Mononuclear cell (primary cell): ENCODE results near the gene FMR1NB. TPM values are rescaled to one million over a fixed set of nuclear protein-coding genes. Genes with fewer than 3 reads are reported as not detected.

Experiments used
- H3K27me3 ChIP-seq: 2 replicates; pipeline ENCODE4 v1.6.0; 2011; ENCODE audit warnings: low read length, control low read depth; ENCODE audit not compliant: insufficient read depth
- H3K4me1 ChIP-seq: 2 replicates; pipeline ENCODE4 v1.5.1; 2011; ENCODE audit warnings: mild to moderate bottlenecking, low read length, control low read depth; ENCODE audit not compliant: insufficient read depth
- H3K4me3 ChIP-seq: 2 replicates; pipeline ENCODE4 v1.5.1; 2011; ENCODE audit warnings: mild to moderate bottlenecking, low read length, moderate library complexity
- H3K9me3 ChIP-seq: 2 replicates; pipeline ENCODE4 v1.5.1; 2011; ENCODE audit warnings: low read depth, mild to moderate bottlenecking, control low read depth, low read length
- total RNA-seq: library from RNA; depleted of rRNA; stranded (reverse); fragments of >200 nt; gene quantifications from one replicate; pipeline ENCODE4 v1.2.3, GENCODE V29; 2012

FMR1NB gene
- total RNA-seq, result not detected

GRCh38 chrX:147981038-147981752 lies at the start of gene FMR1NB:
Gene FMR1NB, plus strand, starts transcription at chrX:147981337. Its CDS starts 66 bp downstream, at chrX:147981403.
- Histone ChIP-seq H3K27me3 (no peaks in the 10 kb centered on the region), H3K9me3 (no peaks in the 10 kb centered on the region), H3K4me3 (no peak within 1 kb of the TSS), H3K4me1 (no peaks in the 10 kb centered on the region)

- Histone ChIP-seq H3K27me3 (no peaks in the 10 kb centered on the region), H3K9me3 (no peaks in the 10 kb centered on the region), H3K4me3 (no peak overlapping the region), H3K4me1 (no peaks in the 10 kb centered on the region)
These were observed 47.3 kb upstream of the FMR1NB start for GRCh38 chrX:147933815-147934214.

DNA sequence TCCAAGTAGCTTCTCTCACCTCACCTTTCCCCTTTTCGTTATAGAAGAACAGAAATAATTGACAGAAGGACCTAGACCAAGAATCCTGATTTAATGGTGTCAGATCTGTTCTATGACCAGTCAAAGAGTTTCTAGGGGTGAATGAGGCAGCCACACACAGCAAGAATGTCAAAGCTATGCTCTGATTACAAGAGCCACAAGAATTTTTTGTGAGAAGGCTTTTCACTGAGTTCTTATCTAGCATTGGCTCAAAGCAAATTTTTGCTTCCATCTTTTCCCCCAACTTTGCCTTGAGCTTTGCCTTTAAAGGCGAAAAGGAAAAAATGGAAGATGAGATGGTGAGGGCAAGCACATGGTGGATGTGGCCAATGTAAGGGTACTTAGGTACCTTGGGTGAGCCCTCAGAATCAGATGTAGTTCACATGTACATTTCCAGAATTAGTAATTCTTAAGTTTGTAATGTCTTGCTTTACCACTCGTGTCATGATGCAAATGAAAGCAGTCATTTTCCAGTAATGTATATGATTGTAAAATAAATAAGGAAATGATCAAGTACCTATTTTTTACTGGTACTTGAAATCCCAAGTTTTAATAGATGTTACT lies 45.9 kb upstream of the FMR1NB start:
- Histone ChIP-seq H3K27me3 (no peaks in the 10 kb centered on the region), H3K4me3 (no peak overlapping the region)

GRCh38 chrX:147945286-147945685 lies 35.9 kb upstream of the FMR1NB start:
- H3K4me3 ChIP-seq, result no peak overlapping the region
- no peaks in the 10 kb centered on the region for H3K4me1 ChIP-seq
- no peaks in the 10 kb centered on the region for H3K27me3 ChIP-seq
- no peaks in the 10 kb centered on the region for H3K9me3 ChIP-seq

More for the DNA sequence above, 45.9 kb upstream of the FMR1NB start:
- Histone ChIP-seq H3K4me1 (no peaks in the 10 kb centered on the region), H3K9me3 (no peaks in the 10 kb centered on the region)

GRCh38 chrX:147948531-147948930 lies 32.6 kb upstream of the FMR1NB start:
- no peak overlapping the region for H3K4me3 ChIP-seq
- no peaks in the 10 kb centered on the region for H3K9me3 ChIP-seq
- H3K27me3 ChIP-seq, result no peaks in the 10 kb centered on the region
- no peaks in the 10 kb centered on the region for H3K4me1 ChIP-seq

DNA sequence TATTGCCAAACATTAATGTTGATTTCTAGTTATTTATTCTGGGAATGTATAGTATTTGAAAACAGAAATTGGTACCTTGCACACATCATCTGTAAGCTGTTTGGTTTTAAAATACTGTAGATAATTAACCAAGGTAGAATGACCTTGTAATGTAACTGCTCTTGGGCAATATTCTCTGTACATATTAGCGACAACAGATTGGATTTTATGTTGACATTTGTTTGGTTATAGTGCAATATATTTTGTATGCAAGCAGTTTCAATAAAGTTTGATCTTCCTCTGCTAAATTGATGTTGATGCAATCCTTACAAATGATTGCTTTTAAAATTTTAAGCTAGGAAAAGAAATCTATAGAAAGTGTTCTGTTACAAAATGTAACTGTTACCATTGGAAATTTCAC lies 30.8 kb upstream of the FMR1NB start:
- Histone ChIP-seq H3K4me3 (no peak overlapping the region), H3K9me3 (no peaks in the 10 kb centered on the region), H3K4me1 (no peaks in the 10 kb centered on the region), H3K27me3 (no peaks in the 10 kb centered on the region)

- Histone ChIP-seq H3K27me3 (no peaks in the 10 kb centered on the region), H3K4me3 (no peak overlapping the region), H3K9me3 (no peaks in the 10 kb centered on the region), H3K4me1 (no peaks in the 10 kb centered on the region)
These were observed 27.2 kb upstream of the FMR1NB start for GRCh38 chrX:147953976-147954375.

DNA sequence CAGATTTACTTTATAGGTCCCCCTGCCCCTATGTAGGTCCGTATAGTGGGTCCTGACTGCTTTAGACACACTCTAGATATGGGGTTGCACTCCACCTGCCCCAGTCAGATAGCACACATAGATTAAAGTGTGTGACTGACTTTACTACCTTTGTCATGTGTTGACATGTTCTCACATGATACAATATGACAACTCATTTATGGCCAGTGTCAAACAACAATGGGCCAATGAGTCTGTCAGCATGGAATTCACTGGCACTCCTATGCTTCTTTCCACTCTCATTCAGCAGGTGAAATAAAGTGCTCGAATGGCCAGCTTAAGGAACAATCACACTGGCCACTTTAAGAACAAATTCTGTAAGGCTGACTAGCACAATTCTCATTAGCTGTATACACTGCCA lies 23.8 kb upstream of the FMR1NB start:
- Histone ChIP-seq H3K27me3 (no peaks in the 10 kb centered on the region), H3K4me1 (no peaks in the 10 kb centered on the region), H3K4me3 (no peak overlapping the region), H3K9me3 (no peaks in the 10 kb centered on the region)

DNA sequence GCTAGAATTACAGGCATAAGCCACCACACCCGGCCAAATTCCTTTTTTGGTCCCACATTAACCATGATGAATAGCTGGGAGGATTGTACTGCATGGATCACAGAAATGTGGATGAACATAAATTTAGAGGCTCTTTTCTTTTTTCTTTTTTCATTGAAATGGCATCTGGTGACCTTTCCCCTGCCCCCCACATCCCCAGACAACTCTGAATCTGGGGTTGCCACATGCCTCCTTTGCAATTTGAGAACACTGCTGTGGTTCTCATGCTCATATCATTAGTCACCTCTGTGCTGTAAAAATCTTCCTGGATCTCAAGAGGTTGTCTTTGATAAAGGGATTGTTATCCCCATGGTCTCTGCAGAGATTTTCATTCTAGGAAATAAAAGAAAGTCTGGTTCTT lies 22.8 kb upstream of the FMR1NB start:
- Histone ChIP-seq H3K9me3 (no peaks in the 10 kb centered on the region), H3K27me3 (no peaks in the 10 kb centered on the region), H3K4me1 (no peaks in the 10 kb centered on the region), H3K4me3 (no peak overlapping the region)

GRCh38 chrX:147960722-147961121 lies 20.4 kb upstream of the FMR1NB start:
- Histone ChIP-seq H3K9me3 (no peaks in the 10 kb centered on the region), H3K27me3 (no peaks in the 10 kb centered on the region), H3K4me1 (no peaks in the 10 kb centered on the region)

DNA sequence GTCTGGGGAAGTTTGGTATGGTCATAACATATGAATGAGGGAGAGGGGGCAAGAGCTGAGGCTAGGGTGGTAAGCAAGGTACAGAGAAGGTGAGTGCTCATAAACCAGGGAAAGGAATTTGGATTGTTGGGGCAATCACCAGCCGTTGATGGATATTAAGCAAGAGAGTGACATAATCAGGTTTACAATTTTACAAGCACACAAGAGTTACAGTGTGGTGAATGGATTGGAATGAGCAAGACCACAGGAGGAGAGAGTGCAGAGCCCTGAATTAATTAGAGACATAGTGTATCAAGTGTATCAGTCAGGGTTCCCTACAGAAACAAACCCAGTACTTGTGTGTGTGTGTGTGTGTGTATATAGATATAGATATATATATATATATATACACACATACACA lies 18.7 kb upstream of the FMR1NB start:
- no peaks in the 10 kb centered on the region for H3K9me3 ChIP-seq
- H3K4me1 ChIP-seq, result no peaks in the 10 kb centered on the region
- H3K4me3 ChIP-seq, result no peak overlapping the region
- no peaks in the 10 kb centered on the region for H3K27me3 ChIP-seq

More at GRCh38 chrX:147960722-147961121, 20.4 kb upstream of the FMR1NB start:
- H3K4me3 ChIP-seq, result no peak overlapping the region

DNA sequence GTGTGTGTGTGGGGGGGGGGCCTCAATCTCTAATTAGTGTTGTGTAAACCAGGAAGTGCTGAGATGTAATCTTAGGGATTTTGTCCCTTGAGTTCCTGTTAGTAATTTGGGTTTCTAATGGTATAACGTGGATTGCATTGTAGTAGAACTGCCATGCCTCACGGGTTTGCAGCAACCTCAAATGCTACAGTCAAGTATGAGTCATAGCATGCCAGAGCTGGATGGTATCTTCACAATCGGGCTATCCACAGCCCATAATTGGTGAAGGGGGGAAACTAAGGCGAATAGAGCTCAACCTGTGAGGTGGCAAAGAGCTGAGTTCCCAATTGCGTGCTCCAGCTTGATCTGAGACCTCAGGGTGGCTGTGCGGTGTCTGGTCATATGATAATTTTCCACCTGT lies 2.2 kb upstream of the FMR1NB start:
- no peaks in the 10 kb centered on the region for H3K9me3 ChIP-seq
- H3K4me1 ChIP-seq, result no peaks in the 10 kb centered on the region
- no peaks in the 10 kb centered on the region for H3K27me3 ChIP-seq
- no peak overlapping the region for H3K4me3 ChIP-seq

- Histone ChIP-seq H3K4me1 (peaks cover 4% of the 10 kb centered on the region), H3K4me3 (no peak overlapping the region), H3K27me3 (no peaks in the 10 kb centered on the region), H3K9me3 (no peaks in the 10 kb centered on the region)
These were observed 39.2 kb downstream of the FMR1NB start for GRCh38 chrX:148020329-148020728.

GRCh38 chrX:148024425-148025148 lies 43.5 kb downstream of the FMR1NB start:
- H3K9me3 ChIP-seq, result no peaks in the 10 kb centered on the region
- no peak overlapping the region for H3K4me3 ChIP-seq
- peaks cover 4% of the 10 kb centered on the region for H3K4me1 ChIP-seq

GRCh38 chrX:148035380-148035779 lies 54.2 kb downstream of the FMR1NB start:
- H3K27me3 ChIP-seq, result no peaks in the 10 kb centered on the region
- no peaks in the 10 kb centered on the region for H3K9me3 ChIP-seq
- no peak overlapping the region for H3K4me3 ChIP-seq
- H3K4me1 ChIP-seq, result no peaks in the 10 kb centered on the region

More at GRCh38 chrX:148024425-148025148, 43.5 kb downstream of the FMR1NB start:
- H3K27me3 ChIP-seq, result no peaks in the 10 kb centered on the region
